ENCODE data around the gene ARHGEF28. TPM values are rescaled to one million over a fixed set of nuclear protein-coding genes. Genes with fewer than 3 reads are reported as not detected.
A peak's percentile ranks its signal among the peaks of the same experiment; 100 is the strongest.

ARHGEF28 gene
- total and polyA plus RNA-seq, 2 donors (not counting 1 experiment from before 2014, with no cell fraction given), result not detected

GRCh38 chr5:73596705-73597328, 29.2 kb upstream of the ARHGEF28 start:
- Histone ChIP-seq H3K27ac (ENCODE audit: low read length in 2 of 2) (no peak overlapping the region), H4K20me1 (ENCODE audit: control insufficient read depth, insufficient read depth, low read length, poor library complexity, severe bottlenecking) (no peaks in the 10 kb centered on the region), H3K9me3 (ENCODE audit: control extremely low read depth in 1 of 3, control insufficient read depth in 2 of 3, insufficient read depth in 1 of 3, low read length in 2 of 3) (peaks cover 0 to 3% (median 3%) of the 10 kb centered on the region in 3 donors), H3K4me2 (replicated peaks; ENCODE audit: low read depth, low read length, poor library complexity, severe bottlenecking) (no peak overlapping the region), H3K4me3 (ENCODE audit: control extremely low read depth in 1 of 5, extremely low read depth in 1 of 5, insufficient read depth in 1 of 5, low read depth in 2 of 5, low read length in 4 of 5) (no peak overlapping the region), H3K4me1 (ENCODE audit: control insufficient read depth in 2 of 2, insufficient read depth in 2 of 2, low read length in 2 of 2) (no peaks in the 10 kb centered on the region), H3K27me3 (replicated peaks in 1 of 4; ENCODE audit: control extremely low read depth in 1 of 4, control insufficient read depth in 3 of 4, insufficient read depth in 4 of 4, low read length in 3 of 4) (no peaks in the 10 kb centered on the region), H3K79me2 (ENCODE audit: control insufficient read depth, insufficient read depth, low read length) (no peaks in the 10 kb centered on the region), H2AFZ (ENCODE audit: insufficient read depth, low read depth, low read length, poor library complexity, severe bottlenecking) (no peak overlapping the region), H3K9ac (ENCODE audit: low read length) (no peak overlapping the region), H3K36me3 (replicated peaks in 1 of 2; ENCODE audit: control extremely low read depth in 1 of 2, control insufficient read depth in 1 of 2, extremely low read depth in 1 of 2, insufficient read depth in 2 of 2, low read length in 1 of 2) (no peaks in the 10 kb centered on the region)
- POLR2A ChIA-PET, result no interaction called here
- Mint-ChIP-seq H3K27me3 (peaks cover 15% of the 10 kb centered on the region), H3K27ac (no peak overlapping the region), H3K4me1 (no peaks in the 10 kb centered on the region), H3K9me3 (ENCODE audit: insufficient read depth) (no peaks in the 10 kb centered on the region), H3K4me3 (no peak overlapping the region)
- intact Hi-C loops (cut with micrococcal nuclease), result loop anchor here (10.0 kb wide), 1 partner anchor 308 kb away; no protein-coding TSS in a partner anchor
- CTCF ChIA-PET, result interaction anchor here (1.0 to 1.8 kb wide), 4 partner anchors 10 to 196 kb away, joined by 3 to 12 read pairs (median 6); no protein-coding TSS in a partner anchor
- TF ChIP-seq CTCF (IDR thresholded peaks at IDR 0.05) (peak; percentile 47), EZH2 (IDR thresholded peaks at IDR 0.05; ENCODE audit: borderline replicate concordance, insufficient read depth, low read depth, low read length, poor library complexity, severe bottlenecking) (no peak)
- peak; percentile 14 for DNase-seq
- ATAC-seq (ENCODE audit: low read depth), result no peak

- CTCF ChIA-PET, result interaction anchor here (1.2 kb wide), 1 partner anchor 8 kb away, joined by 4 read pairs; no protein-coding TSS in a partner anchor
- H4K20me1 ChIP-seq (ENCODE audit: control insufficient read depth, insufficient read depth, low read length, poor library complexity, severe bottlenecking), result no peaks in the 10 kb centered on the region
- no peak for ATAC-seq (ENCODE audit: low read depth)
- no peak overlapping the region for H3K27ac ChIP-seq (ENCODE audit: low read length in 2 of 2)
- no peak overlapping the region for H3K4me3 ChIP-seq (ENCODE audit: control extremely low read depth in 1 of 5, extremely low read depth in 1 of 5, insufficient read depth in 1 of 5, low read depth in 2 of 5, low read length in 4 of 5)
- TF ChIP-seq EZH2 (IDR thresholded peaks at IDR 0.05; ENCODE audit: borderline replicate concordance, insufficient read depth, low read depth, low read length, poor library complexity, severe bottlenecking) (no peak), CTCF (IDR thresholded peaks at IDR 0.05) (no peak)
- Mint-ChIP-seq H3K9me3 (ENCODE audit: insufficient read depth) (no peaks in the 10 kb centered on the region), H3K4me3 (no peak overlapping the region), H3K27me3 (peaks cover 15% of the 10 kb centered on the region), H3K4me1 (no peaks in the 10 kb centered on the region), H3K27ac (no peak overlapping the region)
- H3K9ac ChIP-seq (ENCODE audit: low read length), result no peak overlapping the region
- peaks cover 0 to 6% (median 5%) of the 10 kb centered on the region in 3 donors for H3K9me3 ChIP-seq (ENCODE audit: control extremely low read depth in 1 of 3, control insufficient read depth in 2 of 3, insufficient read depth in 1 of 3, low read length in 2 of 3)
- POLR2A ChIA-PET, result no interaction called here
- no peaks in the 10 kb centered on the region for H3K36me3 ChIP-seq (replicated peaks in 1 of 2; ENCODE audit: control extremely low read depth in 1 of 2, control insufficient read depth in 1 of 2, extremely low read depth in 1 of 2, insufficient read depth in 2 of 2, low read length in 1 of 2)
- intact Hi-C loops (cut with micrococcal nuclease), result loop anchor here (10.0 kb wide), 1 partner anchor 305 kb away; no protein-coding TSS in a partner anchor
- 100% methylated on average over 2 of the region's 3 CpGs for whole genome bisulfite sequencing (ENCODE audit: insufficient coverage)
- H3K79me2 ChIP-seq (ENCODE audit: control insufficient read depth, insufficient read depth, low read length), result no peaks in the 10 kb centered on the region
- no peak overlapping the region for H3K4me2 ChIP-seq (replicated peaks; ENCODE audit: low read depth, low read length, poor library complexity, severe bottlenecking)
- no peak for DNase-seq
- H3K4me1 ChIP-seq (ENCODE audit: control insufficient read depth in 2 of 2, insufficient read depth in 2 of 2, low read length in 2 of 2), result no peaks in the 10 kb centered on the region
- no peak overlapping the region for H2AFZ ChIP-seq (ENCODE audit: insufficient read depth, low read depth, low read length, poor library complexity, severe bottlenecking)
- no peaks in the 10 kb centered on the region for H3K27me3 ChIP-seq (replicated peaks in 1 of 4; ENCODE audit: control extremely low read depth in 1 of 4, control insufficient read depth in 3 of 4, insufficient read depth in 4 of 4, low read length in 3 of 4)
These were observed 26.6 kb upstream of the ARHGEF28 start for GRCh38 chr5:73599380-73599779.

All from B cell (primary cell).